HPDE6-E6E7 (cell line): ENCODE results near the gene PAQR6.

Experiments used
- DNase-seq: peaks from one replicate; pipeline ENCODE4 v3.0.0; 2011; ENCODE audit warnings: missing footprints; ENCODE audit errors: extremely low spot score

Gene PAQR6

DNA sequence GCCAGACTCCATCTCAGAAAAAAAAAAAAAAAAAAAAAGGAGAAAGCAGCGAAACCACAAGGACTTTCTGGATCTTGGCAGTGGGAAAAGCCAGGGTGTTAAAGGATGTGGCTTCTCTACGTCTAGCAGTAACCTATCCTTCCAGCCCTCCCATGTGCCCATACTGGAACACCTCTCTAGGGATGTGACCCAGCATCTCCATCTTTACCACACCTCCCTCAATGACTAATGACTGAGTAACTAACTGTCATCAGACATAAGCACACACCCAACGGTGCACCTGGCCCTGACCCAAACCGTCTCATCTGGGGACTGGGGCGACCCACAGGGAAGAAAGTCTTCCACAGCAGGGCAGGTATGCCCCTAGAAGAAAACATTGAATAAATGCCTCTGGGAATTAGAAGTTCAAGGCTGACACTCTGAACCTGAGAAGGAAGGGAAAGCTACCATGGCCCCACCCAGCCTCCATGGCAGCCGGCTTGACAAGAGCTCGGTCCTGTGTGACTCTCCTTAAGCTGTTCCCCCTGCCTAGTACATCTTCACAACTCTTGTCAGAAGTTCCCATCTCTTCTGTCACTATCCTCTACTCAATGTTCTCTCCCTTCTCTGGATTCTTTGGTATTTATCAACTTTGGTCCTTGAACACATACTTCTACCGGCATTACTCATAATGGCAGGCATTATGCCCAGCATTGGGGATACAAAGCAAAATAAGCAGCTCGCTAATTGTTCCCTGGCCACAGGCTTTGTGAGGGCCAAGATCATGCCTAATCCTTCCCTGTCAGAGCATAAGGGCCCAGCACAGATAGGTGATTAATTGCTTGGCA, 14.8 kb upstream of the PAQR6 start:
- peak; percentile 91 for DNase-seq

DNA sequence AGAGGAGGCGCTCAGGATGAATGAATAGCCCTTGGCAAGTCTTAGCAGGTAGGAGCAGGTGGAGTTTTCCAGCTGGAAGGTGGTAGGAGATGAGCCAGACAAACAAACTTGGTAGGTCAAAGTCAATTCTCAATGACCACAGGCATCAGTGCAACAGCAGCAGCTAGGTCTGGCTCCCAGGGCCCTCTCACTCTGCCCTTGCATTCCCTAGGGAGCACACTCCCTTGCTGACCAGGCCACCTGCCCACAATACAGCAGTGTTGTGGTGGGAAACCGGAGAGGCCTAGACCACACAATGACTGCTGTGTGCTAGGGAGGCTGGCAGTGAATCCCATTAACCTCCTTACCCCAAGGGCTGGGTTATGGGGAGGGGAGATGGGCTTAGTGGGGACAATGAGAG, 13.0 kb upstream of the PAQR6 start:
- no peak for DNase-seq

DNA sequence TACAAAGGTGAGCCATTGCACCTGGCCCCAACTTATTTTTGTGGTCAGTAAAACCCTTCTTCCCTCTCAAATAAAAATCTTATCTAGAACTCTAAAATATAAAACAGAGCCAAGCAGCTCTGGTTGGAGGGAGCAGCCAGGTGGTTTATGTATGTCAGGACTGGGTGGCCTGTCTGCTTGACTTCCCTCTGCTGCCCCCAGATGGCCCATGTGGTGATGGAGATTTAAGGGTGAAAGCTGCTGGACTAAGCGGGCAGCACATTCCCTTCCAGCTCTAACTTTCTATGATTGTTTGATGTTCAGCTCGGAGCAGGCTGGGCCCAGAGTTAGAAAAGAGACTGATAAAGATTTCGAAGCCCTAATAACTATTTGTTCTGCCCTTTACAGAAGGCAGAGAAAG, 11.9 kb upstream of the PAQR6 start:
- DNase-seq: no peak

- no peak for DNase-seq
Observed at GRCh38 chr1:156258859-156259258, 11.0 kb upstream of the PAQR6 start.

- no peak for DNase-seq
Observed at GRCh38 chr1:156257711-156258110, 9.9 kb upstream of the PAQR6 start.

GRCh38 chr1:156253634-156254033, 5.8 kb upstream of the PAQR6 start:
- DNase-seq: no peak

- no peak for DNase-seq
Observed at GRCh38 chr1:156251527-156251926, 3.7 kb upstream of the PAQR6 start.

- DNase-seq: no peak
Observed at GRCh38 chr1:156249593-156249992, 1.7 kb upstream of the PAQR6 start.

DNA sequence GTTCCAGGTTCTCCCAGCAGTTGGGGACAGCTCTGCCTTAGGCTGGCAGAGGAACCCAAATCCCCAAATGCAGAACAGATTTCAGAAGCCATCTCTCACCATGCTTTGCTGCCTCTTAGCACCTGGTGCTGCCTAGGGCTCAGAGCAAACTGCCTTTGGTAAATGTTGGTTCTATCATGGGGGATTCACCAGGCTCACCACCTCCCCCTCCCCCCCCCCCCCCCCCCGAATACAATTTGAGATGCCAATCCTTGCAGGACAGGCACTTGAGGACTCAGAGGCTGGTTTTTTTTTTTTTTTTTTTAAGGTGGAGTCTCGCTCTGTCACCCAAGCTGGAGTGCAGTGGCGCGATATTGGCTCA, 447 bp upstream of the PAQR6 start:
- no peak for DNase-seq

DNA sequence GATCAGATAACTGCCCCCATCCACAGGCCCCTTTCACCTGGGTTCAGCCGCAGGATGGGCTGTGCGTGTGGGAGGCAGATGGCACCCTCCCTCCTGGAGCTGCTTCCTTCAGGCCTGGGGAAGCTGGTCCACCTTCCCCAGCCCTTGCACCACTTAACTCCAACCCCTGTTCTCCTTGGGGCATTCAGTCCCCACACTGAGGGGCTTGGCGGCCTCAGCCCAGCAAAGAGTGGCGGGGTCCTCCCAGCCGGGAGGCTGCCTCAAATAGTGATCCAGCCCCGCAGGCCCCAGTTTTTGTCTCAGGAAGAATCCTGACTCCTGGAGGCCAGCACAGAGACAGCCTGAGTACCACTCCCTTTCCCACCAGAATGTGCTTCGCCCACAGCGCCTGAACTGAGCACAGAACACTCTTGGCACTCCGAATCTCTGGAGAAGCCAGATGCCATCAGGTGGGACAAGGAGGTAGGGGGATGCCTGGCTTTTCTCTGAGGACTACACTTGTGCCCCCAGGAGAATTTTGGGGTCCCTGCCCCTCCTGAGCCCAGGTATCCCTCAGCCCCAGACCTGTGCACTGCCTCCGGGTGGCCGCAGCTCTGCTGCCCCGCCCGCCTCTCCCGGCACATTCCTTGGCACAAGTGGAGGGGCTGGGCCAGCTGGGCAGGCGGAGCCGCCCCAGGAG, 936 bp downstream of the PAQR6 start:
- no peak for DNase-seq

DNA sequence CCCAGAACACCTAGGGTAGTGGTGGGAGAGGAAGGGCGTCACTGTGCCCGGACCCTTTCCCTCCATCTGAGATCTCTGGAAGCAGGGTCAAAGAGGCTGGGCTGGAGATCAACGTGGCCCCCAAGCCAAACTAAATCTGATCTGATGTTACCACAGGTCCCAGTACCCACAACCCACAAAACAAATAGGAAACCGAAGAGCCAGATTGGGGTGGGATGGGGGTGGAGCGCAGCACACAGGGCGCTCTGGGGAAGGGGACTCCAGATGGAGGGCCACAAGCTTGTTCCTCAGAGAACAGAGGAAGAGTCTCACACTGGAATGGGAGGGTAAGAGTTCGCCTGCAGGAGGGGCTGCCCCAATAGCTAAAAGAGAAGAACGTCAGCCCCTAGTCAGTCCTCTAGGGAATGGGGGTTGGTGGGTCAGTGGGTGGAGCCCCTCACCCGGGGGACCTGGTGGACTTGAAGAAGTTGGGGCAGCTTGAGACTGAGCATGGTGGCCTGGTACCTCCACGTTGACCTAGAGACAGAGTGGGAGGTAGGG, 1.5 kb downstream of the PAQR6 start:
- no peak for DNase-seq

- DNase-seq: no peak
Observed at GRCh38 chr1:156245451-156246232, 2.2 kb downstream of the PAQR6 start.

DNA sequence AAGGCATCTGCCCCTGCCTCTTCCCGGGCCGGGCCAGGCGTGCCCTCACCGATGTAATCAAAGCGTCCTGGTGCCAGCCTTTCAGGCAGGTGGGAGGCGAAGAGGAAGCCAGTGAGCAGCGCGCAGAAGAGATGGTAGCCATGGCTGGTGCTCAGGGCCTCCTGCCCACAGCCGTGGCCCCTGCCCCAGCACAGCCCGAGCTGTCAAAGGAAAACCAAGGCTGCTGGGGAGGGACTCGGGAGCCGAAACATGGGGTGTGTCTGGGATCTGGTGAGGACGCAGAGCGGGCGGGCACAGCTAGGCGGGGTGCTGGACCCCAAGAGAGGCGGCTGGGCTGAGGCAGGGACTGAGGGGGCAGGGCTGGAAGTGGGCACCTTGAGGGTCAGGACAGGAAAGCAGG, 3.1 kb downstream of the PAQR6 start:
- no peak for DNase-seq

DNA sequence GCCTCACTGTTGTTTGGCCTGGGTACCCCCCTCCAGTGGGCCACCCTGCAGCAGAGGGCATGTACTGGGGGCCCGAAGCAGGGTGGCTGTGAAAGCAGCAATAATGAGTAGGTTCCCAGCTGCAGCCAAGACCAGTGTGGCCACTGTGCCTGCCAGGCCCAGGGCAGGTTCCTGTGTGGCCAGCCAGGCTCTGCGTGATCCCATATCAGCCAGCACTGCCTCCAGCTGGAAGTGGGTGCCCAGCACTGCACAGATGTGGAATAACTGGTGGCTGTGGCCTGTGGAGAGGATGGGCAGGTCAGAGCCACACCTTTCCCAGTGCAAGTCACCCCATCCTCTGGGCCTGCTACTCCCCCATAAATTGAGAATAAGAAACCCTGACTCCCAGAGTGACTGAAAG, 3.7 kb downstream of the PAQR6 start:
- no peak for DNase-seq

DNA sequence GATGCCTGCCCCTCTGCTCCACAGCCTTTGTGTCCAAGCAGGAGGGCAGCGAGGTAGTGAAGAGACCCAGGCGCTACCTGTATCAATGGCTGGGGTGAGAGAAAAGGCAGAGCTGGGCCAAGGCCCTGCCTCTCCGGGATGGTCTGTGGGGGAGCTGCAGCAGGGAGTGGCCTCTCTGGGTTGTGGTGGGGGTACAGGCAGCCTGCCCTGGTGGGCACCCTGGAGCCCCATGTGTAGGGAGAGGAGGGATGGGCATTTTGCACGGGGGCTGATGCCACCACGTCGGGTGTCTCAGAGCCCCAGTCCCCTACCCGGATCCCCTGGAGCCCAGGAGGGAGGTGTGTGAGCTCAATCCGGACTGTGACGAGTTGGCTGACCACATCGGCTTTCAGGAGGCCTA, 5.1 kb downstream of the PAQR6 start:
- no peak for DNase-seq

GRCh38 chr1:156241926-156242325, 5.9 kb downstream of the PAQR6 start, which contains the start of gene BGLAP:
TSS of gene BGLAP (plus strand) at chr1:156242184. CDS start at chr1:156242232, 48 bp downstream.
- no peak for DNase-seq

DNA sequence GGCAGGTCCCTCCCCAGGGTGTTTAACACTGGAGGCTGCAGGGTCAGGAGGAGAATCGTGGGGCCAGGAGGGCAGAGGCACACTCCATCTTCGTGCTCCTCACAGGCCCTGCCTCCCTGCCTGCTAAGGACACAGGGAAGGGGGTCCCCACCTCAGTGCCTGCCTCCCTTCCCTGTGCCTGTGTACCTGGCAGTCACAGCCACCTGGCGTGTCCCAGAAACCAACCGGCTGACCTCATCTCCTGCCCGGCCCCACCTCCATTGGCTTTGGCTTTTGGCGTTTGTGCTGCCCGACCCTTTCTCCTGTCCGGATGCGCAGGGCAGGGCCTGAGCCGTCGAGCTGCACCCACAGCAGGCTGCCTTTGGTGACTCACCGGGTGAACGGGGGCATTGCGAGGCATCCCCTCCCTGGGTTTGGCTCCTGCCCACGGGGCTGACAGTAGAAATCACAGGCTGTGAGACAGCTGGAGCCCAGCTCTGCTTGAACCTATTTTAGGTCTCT, 6.5 kb downstream of the PAQR6 start:
- DNase-seq: peak; percentile 84

DNA sequence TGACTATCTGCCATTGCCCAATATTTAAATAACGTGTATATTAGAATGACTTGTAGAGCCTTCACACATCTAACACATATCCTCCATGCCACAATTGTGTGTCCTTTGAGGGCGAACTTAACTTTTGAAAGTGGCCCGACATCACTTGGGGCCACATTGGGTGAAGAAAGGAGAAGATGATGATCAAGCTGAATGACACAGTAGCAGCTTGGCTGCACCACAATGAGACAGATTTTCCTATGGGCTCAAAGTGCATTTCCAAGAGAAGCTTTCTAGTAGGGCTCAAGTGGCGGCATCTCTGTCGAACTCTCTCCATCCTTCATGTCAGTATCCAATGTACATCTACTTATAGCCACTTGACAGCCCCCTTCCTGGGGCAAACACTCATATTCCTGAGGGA, 9.6 kb downstream of the PAQR6 start:
- DNase-seq: no peak

GRCh38 chr1:156236164-156236563, 11.7 kb downstream of the PAQR6 start:
- no peak for DNase-seq

DNA sequence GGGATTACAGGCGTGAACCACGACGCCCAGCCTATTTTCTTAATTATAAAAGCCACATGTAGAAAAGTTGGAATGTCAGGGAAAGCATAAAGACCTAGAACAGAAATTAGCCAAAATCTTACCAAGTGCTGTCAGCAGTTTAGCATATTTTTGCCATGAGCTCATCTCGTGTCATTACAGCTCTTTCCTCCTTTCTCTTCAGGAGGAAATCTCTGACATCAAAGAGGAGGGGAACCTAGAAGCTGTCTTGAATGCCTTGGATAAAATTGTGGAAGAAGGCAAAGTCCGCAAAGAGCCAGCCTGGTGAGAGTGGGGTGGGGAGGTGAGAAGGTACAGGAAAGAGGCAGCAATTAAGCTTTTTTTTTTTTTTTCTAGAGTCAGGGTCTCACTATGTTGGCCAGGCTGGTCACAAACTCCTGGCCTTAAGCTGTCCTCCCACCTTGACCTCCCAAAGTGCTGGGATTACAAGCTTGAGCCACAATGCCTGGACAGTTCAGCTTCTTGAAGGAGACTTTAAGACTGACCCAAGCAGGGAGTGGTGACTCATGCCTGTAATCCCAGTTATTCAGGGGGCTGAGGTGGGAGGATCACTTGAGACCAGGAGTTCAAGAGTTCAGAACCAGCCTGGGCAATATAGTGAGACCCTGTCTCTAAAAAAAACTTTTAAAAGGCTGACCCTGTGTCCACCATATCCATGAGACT, 14.3 kb downstream of the PAQR6 start:
- no peak for DNase-seq

- no peak for DNase-seq
Observed at GRCh38 chr1:156232201-156232894, 15.5 kb downstream of the PAQR6 start.
